ENCODE results near the gene PTGDS.

PTGDS gene

GRCh38 chr9:136946228-136947027, 30.9 kb upstream of the PTGDS start:
- no peak for DNase-seq

DNA sequence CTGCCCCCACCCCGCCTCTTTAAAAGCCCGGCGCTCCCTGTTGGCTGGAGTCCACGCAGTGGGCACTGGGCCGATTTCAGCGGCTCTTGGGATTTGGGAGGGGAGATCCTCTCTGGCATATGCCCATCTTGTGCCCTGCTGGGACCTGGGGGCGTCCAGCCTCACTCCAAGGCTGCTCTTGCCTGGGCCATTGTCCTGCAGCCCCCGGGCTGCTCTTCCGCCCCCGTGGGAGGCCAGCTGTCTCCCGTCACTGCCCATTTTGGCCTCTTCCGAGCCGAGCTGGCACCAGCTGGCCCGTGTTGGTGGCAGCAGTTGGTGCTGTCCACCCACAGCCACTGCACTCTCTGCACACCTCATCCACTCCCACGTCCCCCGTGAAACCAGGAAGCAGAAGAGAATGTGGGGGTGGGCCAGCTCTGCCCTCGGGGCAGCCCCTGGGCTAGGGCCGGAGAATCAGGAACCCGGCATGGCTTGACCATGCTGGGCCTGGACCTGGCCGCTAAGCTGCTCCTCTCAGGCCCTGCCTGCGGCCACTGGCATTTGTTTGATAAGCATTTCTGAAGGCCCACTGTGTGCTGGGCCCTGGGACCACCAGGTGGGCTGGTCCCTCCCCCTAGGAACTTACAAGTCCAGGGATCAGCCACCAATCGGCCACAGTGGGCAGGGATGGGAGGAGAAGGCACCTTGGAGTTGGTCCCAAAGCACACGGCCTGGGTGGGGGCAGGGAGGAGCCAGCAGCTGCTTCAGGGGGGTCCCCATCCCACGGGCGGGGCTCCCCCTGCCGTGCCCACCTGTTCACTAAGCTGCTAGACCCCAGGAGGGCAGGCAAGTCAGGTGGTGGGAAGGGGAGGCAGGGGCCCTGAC, 30.0 kb upstream of the PTGDS start:
- no peak for DNase-seq

DNA sequence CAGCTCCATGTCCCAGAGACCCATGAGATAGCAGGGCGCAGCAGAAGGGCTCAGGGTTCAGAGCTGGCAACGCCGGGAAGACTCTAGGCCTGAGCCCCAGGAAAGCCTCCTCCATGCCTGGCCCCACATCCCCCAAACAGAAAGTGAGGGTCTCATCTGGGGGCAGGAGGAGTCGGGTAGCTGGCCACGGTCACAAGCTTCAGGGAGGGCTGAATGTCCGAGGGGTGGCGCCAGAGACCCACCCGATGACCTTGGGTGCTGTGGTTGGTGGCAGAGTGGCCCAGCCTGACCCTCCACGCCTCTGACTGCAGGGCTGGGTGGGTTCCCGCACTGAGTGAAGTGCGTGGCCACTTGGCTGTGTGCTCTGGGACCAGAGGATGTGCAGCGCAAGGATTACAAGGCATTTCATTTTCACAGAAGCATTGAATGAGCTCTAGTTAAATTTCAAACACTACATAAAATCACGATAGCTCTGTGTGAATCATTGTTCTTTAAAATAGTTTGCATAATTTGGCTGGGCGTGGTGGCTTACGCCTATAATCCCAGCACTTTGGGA, 29.3 kb upstream of the PTGDS start:
- DNase-seq, result no peak

DNA sequence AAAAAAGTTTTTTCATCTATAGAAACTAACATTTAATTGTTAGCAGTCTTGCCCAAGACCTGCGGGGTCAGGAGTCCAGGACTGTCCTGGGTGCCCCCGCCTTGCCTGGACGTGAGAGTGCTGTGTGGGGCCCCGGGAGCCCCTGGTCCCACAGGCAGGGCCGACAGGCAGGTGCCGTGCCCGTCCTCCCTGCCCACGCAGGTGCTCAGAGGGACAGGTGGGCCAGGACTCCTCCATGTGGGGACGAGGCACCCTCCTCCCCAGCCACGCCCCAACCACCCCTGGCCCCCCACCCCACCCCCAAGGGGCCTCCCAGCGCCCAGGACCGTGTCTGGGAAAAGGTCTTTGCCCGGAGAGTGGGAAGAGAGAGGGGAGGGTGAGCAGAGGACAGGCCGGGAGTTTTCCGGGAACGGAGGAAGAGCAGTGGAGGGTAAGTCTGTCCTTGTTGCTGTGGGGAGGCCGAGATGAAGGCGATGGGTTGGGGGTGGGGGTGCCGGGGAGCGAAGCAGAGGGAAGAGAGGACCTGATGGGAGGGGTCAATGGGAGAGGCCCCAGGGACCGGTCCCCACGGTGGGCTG, 28.0 kb upstream of the PTGDS start:
- no peak for DNase-seq

DNA sequence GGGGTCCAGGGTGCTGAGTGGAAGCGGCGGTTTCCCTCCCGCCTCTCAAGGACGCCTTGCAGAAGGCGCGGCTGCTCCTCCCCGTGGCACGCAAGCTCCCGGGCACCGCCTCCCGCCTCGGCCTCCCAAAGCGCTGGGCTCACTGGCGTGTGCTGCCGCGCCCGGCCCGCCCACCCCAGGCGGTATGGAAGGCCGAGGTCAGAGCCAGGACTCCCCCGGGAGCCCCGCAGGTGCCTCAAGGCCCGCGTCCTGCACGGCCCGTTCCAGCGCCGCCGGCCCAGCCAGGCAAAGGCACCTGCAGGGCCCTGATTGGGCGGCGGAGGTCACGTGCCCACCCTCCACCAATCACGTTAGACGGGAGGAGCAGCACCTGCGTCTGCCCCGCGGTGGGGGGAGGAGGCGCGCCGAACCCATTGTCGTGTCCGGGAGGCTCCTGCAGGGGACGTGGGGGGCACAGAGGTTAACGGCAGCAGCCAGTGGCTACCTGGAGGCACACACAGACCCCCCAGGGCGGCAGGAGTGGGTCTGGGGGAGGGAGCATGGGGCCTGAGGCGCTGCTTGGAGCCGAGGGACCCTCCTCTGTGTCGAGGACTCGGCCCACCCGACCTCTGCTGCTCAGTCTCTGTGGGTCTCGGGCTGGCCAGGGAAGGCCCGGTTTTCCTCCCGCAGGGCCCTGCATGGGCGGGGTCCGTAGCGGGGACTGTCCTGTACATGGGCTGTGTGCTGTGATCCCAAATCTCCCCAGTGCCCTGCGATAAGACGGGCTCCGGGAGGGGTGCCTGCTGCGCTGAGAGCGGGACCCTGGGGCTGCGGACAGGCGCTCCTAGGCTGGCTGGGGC, 27.3 kb upstream of the PTGDS start:
- DNase-seq, result peak; percentile 94

DNA sequence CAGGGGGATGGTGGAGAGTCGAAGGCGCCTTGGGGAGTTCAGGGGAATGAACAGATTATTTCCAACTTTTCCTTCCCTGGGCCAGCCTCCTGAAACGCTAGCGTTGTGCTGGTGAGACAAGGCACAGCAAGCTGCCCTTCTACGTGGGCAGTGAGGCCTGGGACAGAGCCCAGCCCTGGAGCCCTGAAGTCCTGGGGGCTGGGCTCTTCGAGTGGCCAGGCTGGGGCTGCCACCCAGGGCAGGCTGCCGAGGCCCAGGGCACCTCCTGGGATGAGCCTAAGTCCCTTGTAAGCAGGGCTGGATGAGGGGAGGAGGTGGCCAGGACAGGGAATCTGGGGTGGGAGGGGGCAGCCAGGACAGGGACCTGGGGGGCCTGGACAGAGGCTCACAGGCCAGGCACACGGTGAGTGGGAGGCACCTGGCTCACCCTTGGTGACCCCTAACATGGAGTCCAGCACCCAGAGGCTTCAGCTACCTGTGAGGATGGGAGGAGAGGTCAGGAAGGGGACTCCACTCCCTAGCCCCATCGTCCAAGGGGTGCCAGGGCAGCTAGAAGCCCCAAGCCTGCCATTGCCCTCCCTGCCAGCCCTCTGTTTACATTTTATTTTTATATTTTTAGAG, 26.5 kb upstream of the PTGDS start:
- DNase-seq, result no peak

GRCh38 chr9:136951541-136952320, 25.6 kb upstream of the PTGDS start, which contains the start of gene LCN12:
TSS of gene LCN12 (plus strand) at chr9:136952273. CDS start at chr9:136952328, 55 bp downstream.
- no peak for DNase-seq

GRCh38 chr9:136952321-136952850, 24.9 kb upstream of the PTGDS start:
- DNase-seq, result no peak

DNA sequence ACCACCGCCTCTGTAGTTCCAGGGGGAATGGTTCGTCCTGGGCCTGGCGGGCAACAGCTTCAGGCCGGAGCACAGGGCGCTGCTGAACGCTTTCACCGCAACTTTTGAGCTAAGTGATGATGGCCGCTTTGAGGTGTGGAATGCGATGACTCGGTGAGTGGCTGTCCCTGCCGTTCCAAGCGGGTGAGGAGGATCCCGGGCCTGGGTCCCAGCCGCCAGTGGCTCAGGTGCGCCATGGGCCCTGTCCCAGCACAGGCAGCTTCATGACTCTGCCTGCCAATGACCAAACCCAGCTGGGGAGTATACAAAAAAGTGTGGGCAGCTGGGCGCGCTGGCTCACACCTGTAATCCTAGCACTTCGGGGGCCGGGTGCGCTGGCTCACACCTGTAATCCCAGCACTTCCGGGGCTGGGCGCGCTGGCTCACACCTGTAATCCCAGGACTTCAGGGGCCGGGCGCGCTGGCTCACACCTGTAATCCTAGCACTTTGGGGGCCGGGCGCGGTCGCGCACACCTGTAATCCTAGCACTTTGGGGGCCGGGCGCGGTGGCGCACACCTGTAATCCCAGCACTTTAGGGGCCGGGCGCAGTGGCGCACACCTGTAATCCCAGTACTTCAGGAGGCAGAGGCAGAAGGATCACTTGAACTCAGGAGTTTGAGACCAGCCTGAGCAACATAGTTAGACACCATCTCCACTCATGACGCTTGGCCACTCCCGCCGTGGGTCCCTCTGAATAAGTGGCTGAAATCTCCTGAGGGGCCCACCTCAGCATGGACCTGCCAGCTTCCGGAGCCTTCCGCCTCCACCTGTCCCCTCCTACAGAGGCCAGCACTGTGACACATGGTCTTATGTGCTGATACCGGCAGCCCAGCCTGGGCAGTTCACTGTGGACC, 24.2 kb upstream of the PTGDS start:
- no peak for DNase-seq

DNA sequence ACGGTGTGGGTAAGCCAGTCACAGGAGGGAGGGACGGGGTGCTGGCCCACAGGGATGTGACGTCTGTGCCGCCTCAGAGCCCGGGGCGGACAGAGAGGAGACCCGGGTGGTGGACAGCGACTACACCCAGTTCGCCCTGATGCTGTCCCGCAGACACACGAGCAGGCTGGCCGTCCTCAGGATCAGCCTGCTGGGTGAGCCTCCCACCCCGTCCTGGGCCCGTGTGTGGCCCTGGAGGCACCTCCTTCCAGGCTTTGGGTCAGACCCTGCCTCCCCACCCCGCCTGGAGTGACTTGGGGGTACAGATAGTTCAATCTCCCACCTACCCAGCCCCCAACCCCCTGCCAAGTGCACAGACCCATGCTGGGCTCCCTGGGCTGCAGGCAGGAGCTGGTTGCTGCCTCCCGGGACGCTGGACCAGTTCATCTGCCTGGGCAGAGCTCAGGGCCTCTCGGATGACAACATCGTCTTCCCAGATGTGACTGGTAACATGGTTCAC, 23.5 kb upstream of the PTGDS start:
- DNase-seq, result no peak

DNA sequence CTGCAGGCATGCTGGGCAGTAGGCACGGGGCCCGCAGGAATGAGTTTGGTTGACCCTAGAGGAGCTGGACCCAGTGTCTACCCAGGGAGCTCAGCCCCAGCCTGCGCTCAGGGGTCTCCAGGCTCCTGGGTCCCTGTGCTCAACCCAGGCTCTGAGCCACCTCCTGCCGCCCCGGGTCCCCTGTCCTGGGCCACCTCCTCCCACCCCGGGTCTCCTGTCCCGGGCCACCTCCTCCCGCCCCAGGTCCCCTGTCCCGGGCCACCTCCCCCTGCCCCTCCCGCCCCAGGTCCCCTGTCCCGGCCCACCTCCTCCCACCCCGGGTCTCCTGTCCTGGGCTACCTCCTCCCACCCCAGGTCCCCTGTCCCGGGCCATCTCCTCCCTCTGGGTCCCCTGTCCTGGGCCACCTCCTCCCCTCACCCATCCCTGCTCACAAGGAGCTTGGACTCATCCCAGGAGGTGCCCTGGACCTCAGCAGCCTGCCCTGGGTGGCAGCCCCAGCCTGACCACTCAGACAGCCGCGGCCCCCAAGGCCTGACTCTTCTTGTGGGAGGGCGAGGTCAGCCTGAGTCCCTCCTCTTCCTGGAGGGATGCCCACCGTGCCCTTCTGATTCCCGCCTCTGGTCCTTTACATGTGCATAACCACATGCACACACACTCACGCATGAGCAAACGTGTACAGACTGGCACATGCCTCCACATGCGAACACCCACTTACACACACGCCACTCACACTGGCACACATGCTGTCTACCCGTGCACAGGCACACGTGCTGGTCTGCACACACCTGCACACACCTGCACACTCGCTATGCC, 22.8 kb upstream of the PTGDS start:
- no peak for DNase-seq

- DNase-seq, result no peak
Observed at GRCh38 chr9:136955202-136955942, 21.9 kb upstream of the PTGDS start.

DNA sequence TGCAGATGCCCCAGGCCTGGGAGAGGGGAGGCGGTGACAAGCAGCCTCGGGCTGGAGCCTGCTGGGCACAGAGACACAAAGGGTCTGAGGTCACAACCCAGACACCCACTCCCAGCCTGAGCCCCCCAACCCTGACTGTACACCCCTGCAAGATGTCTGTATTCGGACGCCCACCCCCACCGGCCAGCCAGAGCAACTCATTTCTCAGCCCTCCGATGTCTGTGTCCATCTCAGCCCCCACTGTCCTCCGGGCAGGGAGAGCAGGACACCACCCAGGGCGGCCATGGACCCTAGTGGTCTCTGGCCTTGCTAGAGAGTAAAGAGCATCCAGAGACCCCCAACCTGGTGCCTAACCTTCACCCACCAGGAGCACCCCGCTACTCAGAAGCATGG, 21.4 kb upstream of the PTGDS start:
- DNase-seq, result no peak

DNA sequence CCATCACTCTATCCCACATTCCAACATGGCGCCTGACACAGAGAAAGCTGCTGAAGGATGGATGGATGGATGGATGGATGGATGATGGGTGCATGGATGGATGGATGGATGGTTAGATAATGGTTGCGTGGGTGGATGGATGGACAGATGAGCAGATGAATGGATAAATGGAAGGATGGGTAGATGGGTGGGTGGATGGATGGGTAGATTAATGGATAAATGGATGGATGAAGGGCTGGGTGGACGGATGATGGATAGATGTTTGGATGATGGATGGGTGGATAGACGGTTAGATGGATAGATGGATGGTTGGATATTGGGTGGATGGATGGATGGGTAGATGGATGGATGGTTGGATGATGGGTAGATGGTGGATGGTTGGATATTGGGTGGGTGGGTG, 20.7 kb upstream of the PTGDS start:
- DNase-seq, result no peak

- DNase-seq, result no peak
Observed at GRCh38 chr9:136957461-136957860, 19.8 kb upstream of the PTGDS start.

DNA sequence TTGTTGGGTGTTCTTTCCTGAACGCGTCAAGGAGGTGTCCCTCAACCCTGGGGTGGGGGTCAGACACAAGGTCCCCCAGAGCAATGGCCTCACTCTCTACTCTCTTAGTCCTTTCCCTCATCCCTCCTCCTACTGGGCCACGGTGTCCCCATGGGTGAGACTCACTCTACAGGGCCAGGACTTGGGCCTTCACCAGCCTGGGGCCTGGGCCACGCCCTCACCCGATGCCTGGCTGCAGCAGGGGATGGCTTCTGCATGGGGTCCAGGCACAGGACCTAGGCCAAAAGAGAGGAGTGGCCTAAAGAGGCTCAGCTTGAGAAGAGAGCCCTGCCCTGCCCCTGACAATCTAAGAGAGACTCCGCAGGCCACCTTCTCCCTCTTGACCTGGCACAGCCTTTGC, 19.4 kb upstream of the PTGDS start:
- no peak for DNase-seq

- no peak for DNase-seq
Observed at GRCh38 chr9:136958473-136958872, 18.8 kb upstream of the PTGDS start.

Data from stimulated activated naive CD4-positive, alpha-beta T cell treated with Interleukin-2 at 50 U/mL for 16 hours (primary cell).